ENCODE data around the gene TFDP1. TPM values are rescaled to one million over a fixed set of nuclear protein-coding genes. Genes with fewer than 3 reads are reported as not detected.
"Not testable (repeated sequence)": the region's sequence is repeated elsewhere in the genome, so short reads cannot be mapped to it uniquely, and the experiment has no call there.

The TFDP1 gene
- total and polyA plus RNA-seq, 8 donors = 10.3 to 24.7 (median 17.9) TPM

DNA sequence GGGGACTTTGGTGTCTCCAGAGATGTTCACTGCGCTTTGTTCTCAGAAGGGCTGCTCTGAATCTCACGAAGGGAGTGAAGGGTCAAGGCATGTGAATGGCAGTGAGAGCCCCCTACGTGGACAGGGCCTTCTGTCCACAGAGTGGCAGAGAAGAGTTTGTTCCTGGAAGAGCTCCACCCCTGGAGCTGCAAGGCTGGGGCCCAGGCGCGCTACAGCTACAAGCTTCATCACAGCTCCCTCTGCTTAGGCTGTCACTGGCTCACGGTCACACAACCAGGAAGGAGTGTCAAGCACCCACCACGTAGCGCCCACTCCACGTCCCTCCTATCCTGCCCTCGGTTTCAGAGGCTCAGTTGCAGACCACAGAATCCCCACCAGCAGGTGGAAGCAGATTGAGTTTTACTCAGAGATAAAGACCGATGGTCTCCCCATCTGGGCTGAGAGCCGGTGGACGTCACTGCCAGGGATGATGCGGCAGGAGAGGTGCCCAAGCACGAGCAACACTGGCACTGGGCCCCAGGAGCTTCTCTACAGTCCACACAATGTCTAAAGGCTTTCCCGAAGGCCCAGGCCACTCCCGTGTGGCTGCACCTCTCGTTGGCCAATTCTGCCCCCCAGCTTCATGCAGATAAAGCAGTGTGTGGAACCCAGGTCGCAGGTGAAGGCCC lies 23.0 kb upstream of the TFDP1 start:
- Histone ChIP-seq H3K4me1 (no peaks in the 10 kb centered on the region), H3K9me3 (no peaks in the 10 kb centered on the region), H3K27me3 (no peaks in the 10 kb centered on the region), H3K36me3 (no peaks in the 10 kb centered on the region), H3K27ac (no peak overlapping the region), H3K4me3 (no peak overlapping the region)
- ATAC-seq (no peak), FAIRE-seq (no peak), DNase-seq (no peak)
- intact Hi-C loops (cut with DNase I) = no loop called here
- TF ChIP-seq, protein P1, sequence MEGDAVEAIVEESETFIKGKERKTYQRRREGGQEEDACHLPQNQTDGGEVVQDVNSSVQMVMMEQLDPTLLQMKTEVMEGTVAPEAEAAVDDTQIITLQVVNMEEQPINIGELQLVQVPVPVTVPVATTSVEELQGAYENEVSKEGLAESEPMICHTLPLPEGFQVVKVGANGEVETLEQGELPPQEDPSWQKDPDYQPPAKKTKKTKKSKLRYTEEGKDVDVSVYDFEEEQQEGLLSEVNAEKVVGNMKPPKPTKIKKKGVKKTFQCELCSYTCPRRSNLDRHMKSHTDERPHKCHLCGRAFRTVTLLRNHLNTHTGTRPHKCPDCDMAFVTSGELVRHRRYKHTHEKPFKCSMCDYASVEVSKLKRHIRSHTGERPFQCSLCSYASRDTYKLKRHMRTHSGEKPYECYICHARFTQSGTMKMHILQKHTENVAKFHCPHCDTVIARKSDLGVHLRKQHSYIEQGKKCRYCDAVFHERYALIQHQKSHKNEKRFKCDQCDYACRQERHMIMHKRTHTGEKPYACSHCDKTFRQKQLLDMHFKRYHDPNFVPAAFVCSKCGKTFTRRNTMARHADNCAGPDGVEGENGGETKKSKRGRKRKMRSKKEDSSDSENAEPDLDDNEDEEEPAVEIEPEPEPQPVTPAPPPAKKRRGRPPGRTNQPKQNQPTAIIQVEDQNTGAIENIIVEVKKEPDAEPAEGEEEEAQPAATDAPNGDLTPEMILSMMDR (IDR thresholded peaks at IDR 0.05) = no peak
- WGBS, 2 donors = 79 to 86% methylated on average over 19 of the region's 19 CpGs

DNA sequence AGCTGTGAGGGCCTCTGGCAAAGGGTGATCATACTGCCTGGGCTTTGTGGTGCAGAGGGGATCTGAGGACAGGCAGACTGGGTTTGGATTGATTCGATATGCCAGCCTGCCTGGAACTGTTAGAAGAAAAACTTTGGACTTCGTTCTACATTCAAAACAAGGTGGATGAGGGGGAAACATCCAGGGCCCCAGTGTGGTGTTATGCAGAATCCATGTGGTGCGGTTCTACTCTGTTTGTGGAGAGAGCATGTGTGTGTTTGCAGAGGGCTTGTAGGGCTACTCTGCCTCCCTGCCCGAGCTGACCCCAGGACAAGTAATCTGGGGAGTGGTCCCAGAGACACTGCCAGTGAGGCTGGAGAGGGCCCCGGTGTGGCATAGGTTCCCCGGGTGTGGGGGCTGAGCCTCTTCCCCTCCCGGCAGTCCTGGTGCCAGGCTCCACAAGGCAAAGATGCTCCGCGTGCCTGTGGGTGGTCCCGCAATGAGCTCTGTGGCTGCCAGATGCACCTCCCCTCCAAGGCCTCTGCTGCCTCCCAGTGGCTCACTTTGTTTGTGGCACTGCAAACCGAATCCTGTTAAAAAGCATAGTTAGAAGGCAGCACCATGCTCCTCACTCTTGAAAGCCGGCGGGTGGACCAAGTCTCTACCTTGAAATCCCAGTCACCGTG lies 22.3 kb upstream of the TFDP1 start:
- intact Hi-C loops (cut with DNase I) = no loop called here
- peak in 3 of 4 donors; percentile 83 to 84 (median 83) for ATAC-seq
- WGBS, 2 donors = 18 to 23% methylated on average over 14 of the region's 14 CpGs
- no peak overlapping the region for H3K4me3 ChIP-seq
- H3K27ac ChIP-seq = no peak overlapping the region
- no peaks in the 10 kb centered on the region for H3K27me3 ChIP-seq
- H3K9me3 ChIP-seq = no peaks in the 10 kb centered on the region
- H3K4me1 ChIP-seq = no peaks in the 10 kb centered on the region
- no peaks in the 10 kb centered on the region for H3K36me3 ChIP-seq
- peak in 2 of 6 donors; percentile 39 to 50 for DNase-seq
- TF ChIP-seq, protein P1 (IDR thresholded peaks at IDR 0.05) = peak in 3 of 4 donors; percentile 18 to 37 (median 34)
- FAIRE-seq = no peak

DNA sequence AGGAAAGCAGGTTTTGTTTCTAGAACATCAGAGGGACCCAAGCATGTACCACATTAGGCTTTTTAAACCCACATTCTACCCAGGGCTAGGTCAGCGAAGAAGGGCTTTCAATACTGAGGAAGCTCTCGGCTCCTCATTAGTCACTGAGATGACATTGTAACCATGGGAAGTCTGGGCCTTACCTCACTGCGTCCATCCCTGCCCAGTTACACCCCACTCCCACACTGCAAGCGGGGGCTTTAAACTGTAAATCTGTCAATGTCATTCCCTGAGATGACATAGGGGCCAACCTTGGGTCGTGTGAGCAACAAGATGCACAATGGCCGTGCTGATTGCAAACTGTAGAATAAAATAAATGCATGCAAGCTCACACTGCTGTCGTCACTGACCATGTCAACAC lies 21.7 kb upstream of the TFDP1 start:
- intact Hi-C loops (cut with DNase I) = no loop called here
- TF ChIP-seq, protein P1 (IDR thresholded peaks at IDR 0.05) = no peak
- no peak for FAIRE-seq
- Histone ChIP-seq H3K9me3 (no peaks in the 10 kb centered on the region), H3K27ac (no peak overlapping the region), H3K4me3 (no peak overlapping the region), H3K27me3 (no peaks in the 10 kb centered on the region), H3K36me3 (no peaks in the 10 kb centered on the region), H3K4me1 (no peaks in the 10 kb centered on the region)
- DNase-seq = no peak
- 57 to 70% methylated on average over 7 of the region's 7 CpGs for WGBS, 2 donors
- no peak for ATAC-seq

DNA sequence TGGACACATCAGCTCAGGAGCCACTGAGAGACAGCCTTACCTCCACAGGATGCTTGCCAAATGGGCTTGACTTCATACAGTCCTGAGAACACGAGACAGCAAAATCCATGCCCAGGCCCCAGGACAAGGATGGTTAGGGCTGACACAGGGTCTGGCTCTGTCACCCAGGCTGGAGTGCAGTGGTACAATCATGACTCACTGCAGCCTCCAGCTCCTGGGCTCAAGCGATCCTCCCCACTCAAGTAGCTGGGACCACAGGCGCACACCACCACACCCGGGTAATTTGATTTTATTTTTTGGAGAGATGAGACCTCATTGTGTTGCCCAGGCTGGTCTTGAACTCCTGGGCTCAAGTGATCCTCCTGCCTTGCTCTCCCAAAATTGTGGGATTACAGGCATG lies 21.0 kb upstream of the TFDP1 start:
- H3K4me3 ChIP-seq; H3K4me1 ChIP-seq; H3K36me3 ChIP-seq; intact Hi-C loops (cut with DNase I); H3K9me3 ChIP-seq; FAIRE-seq; ATAC-seq; H3K27me3 ChIP-seq; DNase-seq; H3K27ac ChIP-seq: not testable (repeated sequence)
- 75 to 81% methylated on average over 4 of the region's 4 CpGs for WGBS, 2 donors

DNA sequence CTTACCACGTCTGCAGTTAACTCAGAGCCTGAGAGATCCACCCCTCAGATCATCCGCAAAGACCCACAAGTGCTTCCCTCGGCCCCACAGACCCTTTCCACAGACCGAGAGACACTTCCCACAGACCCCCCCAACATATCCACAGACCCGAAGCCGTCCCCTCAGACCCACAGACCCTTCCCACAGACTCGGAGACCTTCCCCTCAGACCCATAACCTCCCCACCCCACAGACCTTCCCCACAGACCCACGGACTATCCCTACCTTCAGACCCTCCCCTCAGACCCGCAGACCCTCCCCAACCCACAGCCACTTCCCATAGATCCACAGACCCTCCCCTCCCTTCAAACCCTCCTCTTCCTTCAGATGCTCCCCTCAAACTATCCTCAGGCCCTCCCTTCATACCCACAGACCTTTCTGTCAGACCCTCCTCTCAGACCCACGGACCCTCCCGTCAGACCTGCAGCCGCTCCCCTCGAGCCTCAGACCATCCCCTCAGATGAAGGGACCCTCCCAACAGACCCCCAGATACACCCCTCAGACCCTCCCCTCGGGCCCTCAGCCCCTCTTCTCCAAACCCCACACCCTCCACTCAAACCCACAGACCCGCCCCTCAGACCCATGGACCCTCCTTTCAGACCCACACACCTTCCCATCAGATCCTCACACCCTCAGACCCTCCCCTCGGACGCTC lies 20.1 kb upstream of the TFDP1 start:
- WGBS, 2 donors = 54 to 70% methylated on average over 17 of the region's 17 CpGs
- H3K4me1 ChIP-seq = no peaks in the 10 kb centered on the region
- no peak overlapping the region for H3K27ac ChIP-seq
- FAIRE-seq (no peak), ATAC-seq (no peak), DNase-seq (peak in 1 of 6 donors; percentile 18)
- no peak overlapping the region for H3K4me3 ChIP-seq
- no peaks in the 10 kb centered on the region for H3K36me3 ChIP-seq
- intact Hi-C loops (cut with DNase I) = no loop called here
- no peaks in the 10 kb centered on the region for H3K9me3 ChIP-seq
- TF ChIP-seq, protein P1 (IDR thresholded peaks at IDR 0.05) = no peak
- no peaks in the 10 kb centered on the region for H3K27me3 ChIP-seq
